ENCODE results near the gene CATSPERB.

Gene CATSPERB

GRCh38 chr14:91737619-91738018, 5.7 kb upstream of the CATSPERB start:
- TF ChIP-seq, protein P1, sequence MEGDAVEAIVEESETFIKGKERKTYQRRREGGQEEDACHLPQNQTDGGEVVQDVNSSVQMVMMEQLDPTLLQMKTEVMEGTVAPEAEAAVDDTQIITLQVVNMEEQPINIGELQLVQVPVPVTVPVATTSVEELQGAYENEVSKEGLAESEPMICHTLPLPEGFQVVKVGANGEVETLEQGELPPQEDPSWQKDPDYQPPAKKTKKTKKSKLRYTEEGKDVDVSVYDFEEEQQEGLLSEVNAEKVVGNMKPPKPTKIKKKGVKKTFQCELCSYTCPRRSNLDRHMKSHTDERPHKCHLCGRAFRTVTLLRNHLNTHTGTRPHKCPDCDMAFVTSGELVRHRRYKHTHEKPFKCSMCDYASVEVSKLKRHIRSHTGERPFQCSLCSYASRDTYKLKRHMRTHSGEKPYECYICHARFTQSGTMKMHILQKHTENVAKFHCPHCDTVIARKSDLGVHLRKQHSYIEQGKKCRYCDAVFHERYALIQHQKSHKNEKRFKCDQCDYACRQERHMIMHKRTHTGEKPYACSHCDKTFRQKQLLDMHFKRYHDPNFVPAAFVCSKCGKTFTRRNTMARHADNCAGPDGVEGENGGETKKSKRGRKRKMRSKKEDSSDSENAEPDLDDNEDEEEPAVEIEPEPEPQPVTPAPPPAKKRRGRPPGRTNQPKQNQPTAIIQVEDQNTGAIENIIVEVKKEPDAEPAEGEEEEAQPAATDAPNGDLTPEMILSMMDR (IDR thresholded peaks at IDR 0.05; ENCODE audit: extremely low read depth, insufficient read depth, missing control alignments): no peak
- no peak for DNase-seq (ENCODE audit: low spot score)
- in situ Hi-C loops (cut with MboI; ENCODE audit: low pct_unique_long_range_greater_than_20kb, low sequenced_read_pairs, unreplicated experiment): no loop called here

- in situ Hi-C loops (cut with MboI; ENCODE audit: low pct_unique_long_range_greater_than_20kb, low sequenced_read_pairs, unreplicated experiment): no loop called here
- TF ChIP-seq, protein P1 (IDR thresholded peaks at IDR 0.05; ENCODE audit: extremely low read depth, insufficient read depth, missing control alignments): no peak
- no peak for DNase-seq (ENCODE audit: low spot score)
Measured at GRCh38 chr14:91732859-91733477, 1.1 kb upstream of the CATSPERB start.

DNA sequence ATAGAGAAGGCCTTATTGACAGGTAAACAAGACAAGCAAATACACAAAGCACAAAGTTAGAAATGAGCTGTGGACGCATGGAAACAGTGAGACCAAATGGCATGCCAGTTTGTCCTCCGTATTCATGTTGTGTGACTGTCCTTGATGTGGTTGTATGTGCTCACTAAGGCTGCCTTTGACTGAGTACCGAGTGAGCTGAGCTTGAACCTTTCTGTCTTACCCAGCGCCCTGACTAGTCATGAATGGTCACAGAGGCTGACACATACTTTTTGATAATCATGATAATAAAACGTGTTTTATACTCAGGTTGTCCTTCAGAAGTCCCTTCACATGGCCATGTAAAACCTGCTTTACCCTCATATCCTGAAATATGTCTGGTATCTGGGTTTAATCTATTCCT, 553 bp upstream of the CATSPERB start:
- in situ Hi-C loops (cut with MboI; ENCODE audit: low pct_unique_long_range_greater_than_20kb, low sequenced_read_pairs, unreplicated experiment): no loop called here

DNA sequence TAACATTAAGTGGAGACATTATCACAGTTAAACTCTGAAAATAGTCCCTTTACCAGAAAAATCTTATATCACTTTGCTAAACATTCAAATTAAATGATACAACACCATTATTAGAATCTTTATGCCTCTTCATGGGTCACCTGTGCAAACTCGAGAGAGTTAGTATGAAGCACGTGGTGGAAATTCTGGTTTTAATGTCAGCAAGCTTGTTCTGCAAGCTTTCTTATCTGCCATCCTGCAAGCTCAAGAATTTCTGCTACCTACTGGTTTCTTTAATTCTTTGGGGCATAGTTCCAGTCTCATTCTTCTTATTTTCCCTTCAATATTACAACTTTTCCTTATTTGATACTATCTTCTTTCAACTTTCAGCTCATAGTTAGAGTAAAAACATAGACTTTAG, 868 bp downstream of the CATSPERB start:
- TF ChIP-seq, protein P1 (IDR thresholded peaks at IDR 0.05; ENCODE audit: extremely low read depth, insufficient read depth, missing control alignments): no peak
- in situ Hi-C loops (cut with MboI; ENCODE audit: low pct_unique_long_range_greater_than_20kb, low sequenced_read_pairs, unreplicated experiment): no loop called here

More for the DNA sequence above, 553 bp upstream of the CATSPERB start:
- DNase-seq (ENCODE audit: low spot score): no peak
- TF ChIP-seq, protein P1 (IDR thresholded peaks at IDR 0.05; ENCODE audit: extremely low read depth, insufficient read depth, missing control alignments): no peak

GRCh38 chr14:91729756-91730155, 2.1 kb downstream of the CATSPERB start:
- in situ Hi-C loops (cut with MboI; ENCODE audit: low pct_unique_long_range_greater_than_20kb, low sequenced_read_pairs, unreplicated experiment): no loop called here
- DNase-seq (ENCODE audit: low spot score): no peak
- TF ChIP-seq, protein P1 (IDR thresholded peaks at IDR 0.05; ENCODE audit: extremely low read depth, insufficient read depth, missing control alignments): no peak

More for the DNA sequence above, 868 bp downstream of the CATSPERB start:
- DNase-seq (ENCODE audit: low spot score): no peak

- in situ Hi-C loops (cut with MboI; ENCODE audit: low pct_unique_long_range_greater_than_20kb, low sequenced_read_pairs, unreplicated experiment): no loop called here
- TF ChIP-seq, protein P1 (IDR thresholded peaks at IDR 0.05; ENCODE audit: extremely low read depth, insufficient read depth, missing control alignments): no peak
- DNase-seq (ENCODE audit: low spot score): no peak
Measured at GRCh38 chr14:91728616-91729183, 3.2 kb downstream of the CATSPERB start.
